Liver (tissue), 3 donors: Measurements from ENCODE around the gene TM9SF3.

Experiments
- CTCF ChIP-seq: fragments of 150-350 bp; IDR thresholded peaks from 2 replicates; pipeline ENCODE4 v1.5.1; 2017; ENCODE audit warnings: improper control_type of control experiment, low read depth, low read length; ENCODE audit not compliant: missing input control
- FOXA1 ChIP-seq: IDR thresholded peaks from 2 replicates; pipeline ENCODE4 v1.6.1; 2016; ENCODE audit warnings: antibody characterized with exemption
- JUND ChIP-seq, 2 donors: IDR thresholded peaks; 2 replicates each; pipeline ENCODE4 v1.6.1; 2016; ENCODE audit warnings: antibody characterized with exemption in 2 of 2
- RAD21 ChIP-seq, 2 donors: IDR thresholded peaks; 2 replicates each; pipeline ENCODE4 v1.6.1; 2016; ENCODE audit warnings: antibody characterized with exemption in 2 of 2, mild to moderate bottlenecking in 2 of 2
- RXRA ChIP-seq, 2 donors: IDR thresholded peaks; 2 replicates each; pipeline ENCODE4 v1.6.1; 2017 to 2018; ENCODE audit warnings: antibody characterized with exemption in 2 of 2, mild to moderate bottlenecking in 1 of 2
- SP1 ChIP-seq: IDR thresholded peaks from 2 replicates; pipeline ENCODE4 v1.6.1; 2018; ENCODE audit warnings: antibody characterized with exemption, mild to moderate bottlenecking
- TAF1 ChIP-seq: conservative IDR thresholded peaks from 2 replicates; pipeline ENCODE4 v1.6.1; 2016; ENCODE audit warnings: antibody characterized with exemption, mild to moderate bottlenecking
- YY1 ChIP-seq: IDR thresholded peaks from 2 replicates; pipeline ENCODE4 v1.6.1; 2016; ENCODE audit warnings: antibody characterized with exemption, mild to moderate bottlenecking
- ZBTB33 ChIP-seq: IDR thresholded peaks from 2 replicates; pipeline ENCODE4 v1.6.1; 2016; ENCODE audit warnings: antibody characterized with exemption
- TF ChIP-seq, protein P1 (sequence below): IDR thresholded peaks from 2 replicates; pipeline ENCODE4 v1.6.1; 2016; ENCODE audit warnings: antibody characterized with exemption, mild to moderate bottlenecking
- TF ChIP-seq, protein P2 (sequence below): IDR thresholded peaks from 2 replicates; pipeline ENCODE4 v1.6.1; 2016; ENCODE audit warnings: antibody characterized with exemption
- TF ChIP-seq, protein P3 (sequence below): IDR thresholded peaks from 2 replicates; pipeline ENCODE4 v1.6.1; 2016; ENCODE audit warnings: antibody characterized with exemption
- donor health status: healthy.
- donor health status: healthy.

DNA sequence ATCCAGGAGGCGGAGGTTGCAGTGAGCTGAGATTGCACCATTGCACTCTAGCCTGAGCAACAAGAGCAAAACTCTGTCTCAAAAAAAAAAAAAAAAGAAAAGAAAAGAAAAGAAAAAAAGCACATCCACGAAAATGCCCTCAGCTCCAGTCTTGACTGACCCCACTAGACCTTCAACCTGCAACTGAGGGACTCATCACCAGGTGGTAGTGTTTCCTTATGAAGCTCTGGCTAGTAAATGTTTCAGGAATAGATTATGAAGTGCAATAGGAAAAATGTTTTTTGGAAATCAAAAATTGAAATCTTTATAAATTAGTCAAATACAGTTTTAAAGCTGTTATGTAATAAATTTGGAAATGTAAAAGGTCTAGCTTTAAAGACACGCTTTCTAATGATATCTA is 95.5 kb downstream of the TM9SF3 start:
- no peak for TF ChIP-seq TAF1
- TF ChIP-seq YY1 = no peak
- peak; percentile 31 for TF ChIP-seq CTCF
- TF ChIP-seq, protein P1, sequence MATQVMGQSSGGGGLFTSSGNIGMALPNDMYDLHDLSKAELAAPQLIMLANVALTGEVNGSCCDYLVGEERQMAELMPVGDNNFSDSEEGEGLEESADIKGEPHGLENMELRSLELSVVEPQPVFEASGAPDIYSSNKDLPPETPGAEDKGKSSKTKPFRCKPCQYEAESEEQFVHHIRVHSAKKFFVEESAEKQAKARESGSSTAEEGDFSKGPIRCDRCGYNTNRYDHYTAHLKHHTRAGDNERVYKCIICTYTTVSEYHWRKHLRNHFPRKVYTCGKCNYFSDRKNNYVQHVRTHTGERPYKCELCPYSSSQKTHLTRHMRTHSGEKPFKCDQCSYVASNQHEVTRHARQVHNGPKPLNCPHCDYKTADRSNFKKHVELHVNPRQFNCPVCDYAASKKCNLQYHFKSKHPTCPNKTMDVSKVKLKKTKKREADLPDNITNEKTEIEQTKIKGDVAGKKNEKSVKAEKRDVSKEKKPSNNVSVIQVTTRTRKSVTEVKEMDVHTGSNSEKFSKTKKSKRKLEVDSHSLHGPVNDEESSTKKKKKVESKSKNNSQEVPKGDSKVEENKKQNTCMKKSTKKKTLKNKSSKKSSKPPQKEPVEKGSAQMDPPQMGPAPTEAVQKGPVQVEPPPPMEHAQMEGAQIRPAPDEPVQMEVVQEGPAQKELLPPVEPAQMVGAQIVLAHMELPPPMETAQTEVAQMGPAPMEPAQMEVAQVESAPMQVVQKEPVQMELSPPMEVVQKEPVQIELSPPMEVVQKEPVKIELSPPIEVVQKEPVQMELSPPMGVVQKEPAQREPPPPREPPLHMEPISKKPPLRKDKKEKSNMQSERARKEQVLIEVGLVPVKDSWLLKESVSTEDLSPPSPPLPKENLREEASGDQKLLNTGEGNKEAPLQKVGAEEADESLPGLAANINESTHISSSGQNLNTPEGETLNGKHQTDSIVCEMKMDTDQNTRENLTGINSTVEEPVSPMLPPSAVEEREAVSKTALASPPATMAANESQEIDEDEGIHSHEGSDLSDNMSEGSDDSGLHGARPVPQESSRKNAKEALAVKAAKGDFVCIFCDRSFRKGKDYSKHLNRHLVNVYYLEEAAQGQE = no peak
- TF ChIP-seq, protein P2, sequence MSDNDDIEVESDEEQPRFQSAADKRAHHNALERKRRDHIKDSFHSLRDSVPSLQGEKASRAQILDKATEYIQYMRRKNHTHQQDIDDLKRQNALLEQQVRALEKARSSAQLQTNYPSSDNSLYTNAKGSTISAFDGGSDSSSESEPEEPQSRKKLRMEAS = no peak
- TF ChIP-seq, protein P3, sequence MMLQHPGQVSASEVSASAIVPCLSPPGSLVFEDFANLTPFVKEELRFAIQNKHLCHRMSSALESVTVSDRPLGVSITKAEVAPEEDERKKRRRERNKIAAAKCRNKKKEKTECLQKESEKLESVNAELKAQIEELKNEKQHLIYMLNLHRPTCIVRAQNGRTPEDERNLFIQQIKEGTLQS = no peak
- no peak for TF ChIP-seq FOXA1
- no peak for TF ChIP-seq RXRA (IDR thresholded peaks at IDR 0.05)
- no peak for TF ChIP-seq ZBTB33
- no peak for TF ChIP-seq SP1
- no peak for TF ChIP-seq JUND (IDR thresholded peaks at IDR 0.05)
- peak; percentile 59 to 62 for TF ChIP-seq RAD21 (IDR thresholded peaks at IDR 0.05)
